ENCODE measurements around the gene ZSWIM5.

Gene ZSWIM5

GRCh38 chr1:45205910-45206721 lies at the start of gene ZSWIM5:
Gene ZSWIM5, minus strand, starts transcription at chr1:45206605. Its CDS starts 255 bp downstream, at chr1:45206350.
- TF ChIP-seq GATA2 (IDR thresholded peaks at IDR 0.05; ENCODE audit: low read depth, low read length) (no peak), GATA3 (IDR thresholded peaks at IDR 0.05; ENCODE audit: low read depth, low read length) (no peak)

DNA sequence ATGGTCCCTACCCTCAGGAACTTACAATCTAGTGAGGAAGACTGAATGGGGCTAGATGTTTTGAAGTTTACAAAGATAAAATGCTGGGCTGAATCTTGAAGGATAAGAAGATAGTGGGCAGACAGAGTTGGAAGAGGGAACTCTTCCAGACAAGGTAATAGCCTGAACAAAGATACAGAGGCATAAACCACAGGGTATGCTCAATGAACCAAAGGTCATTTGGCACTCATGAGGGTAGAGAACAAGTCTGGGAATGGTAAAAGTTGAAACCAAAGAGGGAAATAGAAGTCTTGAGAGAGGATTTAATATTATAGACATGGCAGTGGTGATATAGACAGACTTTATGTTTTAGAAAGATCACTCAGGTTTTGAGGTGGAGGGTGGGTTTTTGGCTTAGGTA lies 48.1 kb upstream of the ZSWIM5 start:
- TF ChIP-seq GATA2 (IDR thresholded peaks at IDR 0.05; ENCODE audit: low read depth, low read length) = no peak
- no peak for TF ChIP-seq GATA3 (IDR thresholded peaks at IDR 0.05; ENCODE audit: low read depth, low read length)

- TF ChIP-seq GATA3 (IDR thresholded peaks at IDR 0.05; ENCODE audit: low read depth, low read length) = no peak
- no peak for TF ChIP-seq GATA2 (IDR thresholded peaks at IDR 0.05; ENCODE audit: low read depth, low read length)
Observed at GRCh38 chr1:45250544-45250943, 44.1 kb upstream of the ZSWIM5 start.

- TF ChIP-seq GATA3 (IDR thresholded peaks at IDR 0.05; ENCODE audit: low read depth, low read length) = no peak
- no peak for TF ChIP-seq GATA2 (IDR thresholded peaks at IDR 0.05; ENCODE audit: low read depth, low read length)
Observed at GRCh38 chr1:45246760-45247159, 40.4 kb upstream of the ZSWIM5 start.

DNA sequence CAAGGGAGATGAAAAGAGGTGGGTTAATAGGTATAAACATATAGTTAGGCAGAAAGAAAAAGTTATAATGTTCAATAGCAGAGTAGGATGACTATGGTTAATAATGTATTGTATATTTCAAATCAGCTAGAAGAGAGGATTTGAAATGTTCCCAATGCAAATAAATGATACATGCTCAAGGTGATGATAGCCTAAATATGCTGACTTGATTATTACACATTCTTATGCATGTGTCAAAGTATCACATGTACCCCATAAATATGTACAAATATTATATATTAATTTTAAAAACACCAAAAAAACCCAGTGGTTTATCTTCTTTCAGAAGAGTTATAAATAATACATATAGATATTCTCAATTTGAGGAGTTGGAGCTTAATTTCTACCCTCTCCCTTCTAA lies 38.3 kb upstream of the ZSWIM5 start:
- TF ChIP-seq GATA2 (IDR thresholded peaks at IDR 0.05; ENCODE audit: low read depth, low read length) (no peak), GATA3 (IDR thresholded peaks at IDR 0.05; ENCODE audit: low read depth, low read length) (no peak)

DNA sequence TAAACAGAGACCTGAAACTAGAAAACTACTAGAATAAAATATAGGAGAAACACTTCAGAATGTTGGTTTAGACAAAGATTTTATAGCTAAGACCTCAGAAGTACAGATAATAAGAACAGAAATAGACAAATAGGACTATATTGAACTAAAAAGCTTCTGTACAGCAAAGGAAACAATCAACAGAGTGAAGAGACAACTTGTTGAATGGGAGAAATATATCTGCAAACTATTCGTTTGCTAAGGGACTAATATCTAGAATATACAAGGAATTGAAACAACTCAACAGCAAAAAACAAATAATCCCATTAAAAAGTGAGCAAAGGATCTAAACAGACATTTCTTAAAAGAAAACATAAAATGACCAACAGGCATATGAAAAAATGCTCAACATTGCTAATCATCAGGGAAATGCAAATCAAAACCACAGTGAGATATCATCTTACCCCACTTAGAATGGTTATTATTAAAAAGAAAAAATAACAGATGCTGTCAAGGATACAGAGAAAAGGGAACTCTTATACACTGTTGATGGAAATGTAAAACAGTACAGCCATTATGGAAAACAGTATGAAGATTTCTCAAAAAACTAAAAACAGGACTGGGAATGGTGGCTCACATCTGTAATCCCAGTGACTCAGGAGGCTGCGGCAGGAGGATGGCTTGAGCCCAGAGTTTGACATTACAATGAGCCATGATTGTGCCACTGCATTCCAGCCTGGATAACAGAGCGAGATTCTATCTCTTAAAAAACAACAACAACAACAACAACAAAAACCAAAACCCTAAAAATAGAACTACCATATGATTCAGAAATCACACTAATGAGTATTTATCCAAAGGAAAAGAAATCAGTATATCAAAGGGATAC lies 37.3 kb upstream of the ZSWIM5 start:
- no peak for TF ChIP-seq GATA3 (IDR thresholded peaks at IDR 0.05; ENCODE audit: low read depth, low read length)
- no peak for TF ChIP-seq GATA2 (IDR thresholded peaks at IDR 0.05; ENCODE audit: low read depth, low read length)

GRCh38 chr1:45238846-45239245 lies 32.4 kb upstream of the ZSWIM5 start:
- no peak for TF ChIP-seq GATA3 (IDR thresholded peaks at IDR 0.05; ENCODE audit: low read depth, low read length)
- TF ChIP-seq GATA2 (IDR thresholded peaks at IDR 0.05; ENCODE audit: low read depth, low read length) = no peak

GRCh38 chr1:45236136-45236535 lies 29.7 kb upstream of the ZSWIM5 start:
- TF ChIP-seq GATA2 (IDR thresholded peaks at IDR 0.05; ENCODE audit: low read depth, low read length) = no peak
- TF ChIP-seq GATA3 (IDR thresholded peaks at IDR 0.05; ENCODE audit: low read depth, low read length) = no peak

GRCh38 chr1:45230537-45230936 lies 24.1 kb upstream of the ZSWIM5 start:
- TF ChIP-seq GATA3 (IDR thresholded peaks at IDR 0.05; ENCODE audit: low read depth, low read length) = no peak
- no peak for TF ChIP-seq GATA2 (IDR thresholded peaks at IDR 0.05; ENCODE audit: low read depth, low read length)

GRCh38 chr1:45225598-45225997 lies 19.2 kb upstream of the ZSWIM5 start:
- no peak for TF ChIP-seq GATA2 (IDR thresholded peaks at IDR 0.05; ENCODE audit: low read depth, low read length)
- TF ChIP-seq GATA3 (IDR thresholded peaks at IDR 0.05; ENCODE audit: low read depth, low read length) = no peak

DNA sequence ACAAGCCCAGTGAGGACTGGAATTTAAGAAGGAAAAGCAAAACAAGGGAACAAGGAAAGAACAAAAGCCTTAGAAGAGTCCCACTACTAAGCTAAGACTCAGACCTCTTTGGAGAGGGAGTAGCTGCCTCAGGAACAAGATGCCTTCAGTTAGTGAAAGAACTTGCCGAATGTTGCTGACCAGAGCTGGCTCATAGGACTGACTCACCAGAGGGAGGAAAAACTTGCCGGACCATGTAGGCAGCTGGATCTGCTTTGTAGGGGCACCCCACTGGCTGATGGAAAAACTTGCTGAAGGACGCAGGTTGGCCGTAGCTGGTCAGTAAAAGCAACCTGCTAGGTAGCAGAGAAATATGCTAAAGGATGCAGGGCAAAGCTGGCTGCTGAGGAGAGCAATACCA lies 15.3 kb upstream of the ZSWIM5 start:
- TF ChIP-seq GATA2 (IDR thresholded peaks at IDR 0.05; ENCODE audit: low read depth, low read length) (no peak), GATA3 (IDR thresholded peaks at IDR 0.05; ENCODE audit: low read depth, low read length) (no peak)

GRCh38 chr1:45216861-45217260 lies 10.5 kb upstream of the ZSWIM5 start:
- TF ChIP-seq GATA3 (IDR thresholded peaks at IDR 0.05; ENCODE audit: low read depth, low read length) (no peak), GATA2 (IDR thresholded peaks at IDR 0.05; ENCODE audit: low read depth, low read length) (no peak)

DNA sequence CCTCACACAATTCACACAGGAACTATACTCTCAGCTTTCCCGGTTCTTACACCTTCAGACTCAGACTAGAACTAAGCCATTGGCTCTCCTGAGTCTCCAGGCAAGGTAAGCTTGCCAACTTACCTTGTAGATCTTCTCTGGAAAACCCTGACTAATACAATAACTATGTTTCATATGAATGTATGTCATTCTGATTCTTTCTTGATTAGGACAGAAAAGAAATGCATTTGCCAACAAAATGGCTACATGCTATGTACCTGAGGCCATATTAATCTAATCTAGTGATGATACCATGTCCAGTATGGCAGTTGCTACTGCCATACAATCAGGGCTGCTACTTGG lies 9.8 kb upstream of the ZSWIM5 start:
- TF ChIP-seq GATA3 (IDR thresholded peaks at IDR 0.05; ENCODE audit: low read depth, low read length) (no peak), GATA2 (IDR thresholded peaks at IDR 0.05; ENCODE audit: low read depth, low read length) (no peak)

- TF ChIP-seq GATA3 (IDR thresholded peaks at IDR 0.05; ENCODE audit: low read depth, low read length) (no peak), GATA2 (IDR thresholded peaks at IDR 0.05; ENCODE audit: low read depth, low read length) (no peak)
Observed at GRCh38 chr1:45215485-45216199, 9.2 kb upstream of the ZSWIM5 start.

All from SH-SY5Y (cell line).